ENCODE data around the gene LSM2. TPM values are rescaled to one million over a fixed set of nuclear protein-coding genes. Genes with fewer than 3 reads are reported as not detected.

LSM2 gene
- total and polyA plus RNA-seq, 9 of the 15 experiments (the other 6 are each of a cell fraction or from before 2014, with no cell fraction given), result 154 to 407 (median 223) TPM

GRCh38 chr6:31806470-31807272, at the start of gene LSM2 (continued):
- TF ChIP-seq ZNF12 (CRISPR knock-in tag; IDR thresholded peaks at IDR 0.05), result peak; percentile 91
- TF ChIP-seq ZNF175 (CRISPR knock-in tag; IDR thresholded peaks at IDR 0.05; ENCODE audit: low read depth), result peak; percentile 17; the same call in 1 of the 2 replicates
- no peak for TF ChIP-seq POLR2H (tag; IDR thresholded peaks at IDR 0.05; ENCODE audit: low read depth)
- TF ChIP-seq ZNF445 (CRISPR knock-in tag; IDR thresholded peaks at IDR 0.05; ENCODE audit: low read depth), result 0 out of 2 replicates have a peak, but pooled peaks have one; percentile 8
- no peak for TF ChIP-seq ATF3 (IDR thresholded peaks at IDR 0.05)
- peak; percentile 92 for TF ChIP-seq ATF3 (CRISPR knock-in tag; conservative IDR thresholded peaks at IDR 0.05)
- no peak for TF ChIP-seq SIN3B (IDR thresholded peaks at IDR 0.05; ENCODE audit: low read depth)
- peak; percentile 72 for TF ChIP-seq TAF7 (tag; IDR thresholded peaks at IDR 0.05)
- TF ChIP-seq STAG1 (CRISPR knock-in tag; IDR thresholded peaks at IDR 0.05; ENCODE audit: borderline replicate concordance), result no peak
- TF ChIP-seq SRSF9 (IDR thresholded peaks at IDR 0.05; ENCODE audit: borderline replicate concordance, low read depth, low read length), result no peak
- no peak for TF ChIP-seq PHB2 (IDR thresholded peaks at IDR 0.05; ENCODE audit: low read depth)
- peak; percentile 64 for TF ChIP-seq SMARCC2 (IDR thresholded peaks at IDR 0.05; ENCODE audit: low read depth)
- TF ChIP-seq, protein P1, sequence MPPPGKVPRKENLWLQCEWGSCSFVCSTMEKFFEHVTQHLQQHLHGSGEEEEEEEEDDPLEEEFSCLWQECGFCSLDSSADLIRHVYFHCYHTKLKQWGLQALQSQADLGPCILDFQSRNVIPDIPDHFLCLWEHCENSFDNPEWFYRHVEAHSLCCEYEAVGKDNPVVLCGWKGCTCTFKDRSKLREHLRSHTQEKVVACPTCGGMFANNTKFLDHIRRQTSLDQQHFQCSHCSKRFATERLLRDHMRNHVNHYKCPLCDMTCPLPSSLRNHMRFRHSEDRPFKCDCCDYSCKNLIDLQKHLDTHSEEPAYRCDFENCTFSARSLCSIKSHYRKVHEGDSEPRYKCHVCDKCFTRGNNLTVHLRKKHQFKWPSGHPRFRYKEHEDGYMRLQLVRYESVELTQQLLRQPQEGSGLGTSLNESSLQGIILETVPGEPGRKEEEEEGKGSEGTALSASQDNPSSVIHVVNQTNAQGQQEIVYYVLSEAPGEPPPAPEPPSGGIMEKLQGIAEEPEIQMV (tag; conservative IDR thresholded peaks at IDR 0.05; ENCODE audit: low read depth), result peak; percentile 97
- peak; percentile 25; the same call in 1 of the 2 replicates for TF ChIP-seq REST (IDR thresholded peaks at IDR 0.05; ENCODE audit: borderline replicate concordance)
- TF ChIP-seq REST (CRISPR knock-in tag; IDR thresholded peaks at IDR 0.05; ENCODE audit: low read depth), result peak; percentile 86
- TF ChIP-seq ZNF23 (CRISPR knock-in tag; IDR thresholded peaks at IDR 0.05), result no peak
- TF ChIP-seq E2F3 (CRISPR knock-in tag; IDR thresholded peaks at IDR 0.05), result peak; percentile 83
- TF ChIP-seq DMBX1 (CRISPR knock-in tag; IDR thresholded peaks at IDR 0.05; ENCODE audit: borderline replicate concordance), result 0 out of 2 replicates have a peak, but pooled peaks have one; percentile 13
